MM.1S (cell line): ENCODE data around the gene MTHFD1L.

Experiments
- DNase-seq: peaks from one replicate; pipeline ENCODE4 v3.0.0-alpha.2; 2015
- H2AFZ ChIP-seq: fragments of 300-600 bp; sonication (generic); 2 replicates; pipeline ENCODE4 v1.6.0; 2016; ENCODE audit warnings: antibody characterized with exemption, low read length
- H3F3A ChIP-seq: fragments of 300-600 bp; sonication (generic); 2 replicates; pipeline ENCODE4 v1.6.1; 2016; ENCODE audit warnings: mild to moderate bottlenecking, antibody characterized with exemption, low read length, moderate library complexity, mixed read lengths; ENCODE audit not compliant: insufficient read depth
- H3K27ac ChIP-seq: fragments of 300-600 bp; sonication (generic); 2 replicates; pipeline ENCODE4 v1.5.1; 2016; ENCODE audit warnings: mild to moderate bottlenecking, low read length
- H3K27me3 ChIP-seq: fragments of 300-600 bp; sonication (generic); replicated peaks from 2 replicates; pipeline ENCODE4 v1.6.0; 2016; ENCODE audit warnings: low read length; ENCODE audit not compliant: insufficient read depth
- H3K36me3 ChIP-seq: fragments of 300-600 bp; sonication (generic); replicated peaks from 2 replicates; pipeline ENCODE4 v1.6.1; 2016; ENCODE audit warnings: mild to moderate bottlenecking, low read length, mixed read lengths; ENCODE audit not compliant: insufficient read depth
- H3K4me1 ChIP-seq: fragments of 300-600 bp; sonication (generic); 2 replicates; pipeline ENCODE4 v1.6.1; 2016; ENCODE audit warnings: low read length, mixed read lengths
- H3K4me2 ChIP-seq: fragments of 300-600 bp; sonication (generic); 2 replicates; pipeline ENCODE4 v1.6.0; 2016; ENCODE audit warnings: low read depth, low read length
- H3K4me3 ChIP-seq: fragments of 300-600 bp; sonication (generic); 2 replicates; pipeline ENCODE4 v1.5.1; 2016; ENCODE audit warnings: low read length, mixed read lengths
- H3K79me2 ChIP-seq: fragments of 300-600 bp; sonication (generic); 2 replicates; pipeline ENCODE4 v1.6.1; 2016; ENCODE audit warnings: mixed run types, low read length, mixed read lengths
- H3K9ac ChIP-seq: fragments of 300-600 bp; sonication (generic); 2 replicates; pipeline ENCODE4 v1.6.1; 2016; ENCODE audit warnings: low read length, mixed read lengths
- H3K9me2 ChIP-seq: fragments of 300-600 bp; sonication (generic); replicated peaks from 2 replicates; pipeline ENCODE4 v1.6.1; 2016; ENCODE audit warnings: mild to moderate bottlenecking, low read length, mixed read lengths; ENCODE audit not compliant: insufficient read depth
- H3K9me3 ChIP-seq: fragments of 300-600 bp; sonication (generic); replicated peaks from 2 replicates; pipeline ENCODE4 v1.6.1; 2016; ENCODE audit warnings: mild to moderate bottlenecking, low read length, mixed read lengths; ENCODE audit not compliant: insufficient read depth
- H4K20me1 ChIP-seq: fragments of 300-600 bp; sonication (generic); 2 replicates; pipeline ENCODE4 v1.6.1; 2016; ENCODE audit warnings: mild to moderate bottlenecking, low read length, moderate library complexity, mixed read lengths; ENCODE audit not compliant: insufficient read depth
- CTCF ChIP-seq: fragments of 300-600 bp; sonication (generic); IDR thresholded peaks from 2 replicates; pipeline ENCODE4 v1.5.1; 2016; ENCODE audit warnings: antibody characterized with exemption, low read length, mixed read lengths
- EZH2 ChIP-seq: fragments of 300-600 bp; sonication (generic); optimal IDR thresholded peaks from 2 replicates; pipeline ENCODE3; 2017; ENCODE audit warnings: low read depth, mild to moderate bottlenecking, antibody characterized with exemption, low read length, mixed read lengths
- EZH2phosphoT487 ChIP-seq: fragments of 300-600 bp; sonication (generic); IDR thresholded peaks from 2 replicates; pipeline ENCODE4 v1.6.1; 2018; ENCODE audit warnings: antibody characterized with exemption, low read length

MTHFD1L gene

DNA sequence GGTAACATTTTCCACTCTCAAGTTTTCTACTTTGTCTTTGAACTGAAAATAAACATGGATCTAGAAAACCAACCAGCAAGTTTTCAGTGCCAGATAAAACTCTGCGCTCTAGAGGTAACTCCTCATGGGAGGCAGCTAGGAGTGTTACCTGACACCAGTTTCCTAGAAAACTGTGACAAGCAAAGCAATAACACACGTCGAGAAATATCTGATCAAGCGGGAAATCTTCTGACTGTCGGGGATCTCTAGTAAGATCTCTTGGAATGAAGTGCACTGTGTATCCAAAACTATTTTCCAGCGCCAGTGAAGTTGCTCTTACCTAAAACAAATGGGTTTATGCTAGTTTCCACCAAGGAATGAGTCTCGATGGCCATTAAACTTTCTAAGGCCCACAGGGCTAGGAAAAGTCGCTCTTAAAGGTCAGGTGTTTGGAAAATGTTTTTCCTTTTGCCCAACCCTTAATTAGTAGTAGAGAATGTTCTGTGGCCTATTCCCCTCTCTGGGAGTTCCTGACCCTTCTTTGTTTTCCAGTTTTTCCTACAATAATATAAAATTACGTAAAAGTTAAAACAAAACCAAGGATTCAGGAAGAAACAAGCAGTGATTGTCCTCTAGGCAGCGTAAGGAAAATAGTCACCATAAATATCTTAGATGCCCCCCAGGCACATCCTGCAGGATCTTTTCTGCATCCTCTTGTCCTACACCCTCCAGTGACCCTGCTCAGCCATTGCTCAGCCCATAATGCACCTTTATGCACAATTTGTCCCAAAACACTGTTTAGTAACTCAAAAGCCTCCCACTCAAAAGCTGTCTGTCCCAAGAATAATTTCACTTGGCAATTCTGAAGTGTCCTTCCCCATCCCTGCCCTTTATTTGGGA, 236.6 kb downstream of the MTHFD1L start:
- Histone ChIP-seq H4K20me1 (no peaks in the 10 kb centered on the region), H3K27ac (no peak overlapping the region), H3K4me1 (no peaks in the 10 kb centered on the region), H3K9me3 (no peaks in the 10 kb centered on the region), H3K4me2 (no peak overlapping the region), H3F3A (no peaks in the 10 kb centered on the region), H3K79me2 (no peaks in the 10 kb centered on the region), H3K4me3 (no peak overlapping the region), H3K27me3 (no peaks in the 10 kb centered on the region), H3K9ac (no peak overlapping the region), H2AFZ (no peak overlapping the region), H3K9me2 (no peaks in the 10 kb centered on the region), H3K36me3 (no peaks in the 10 kb centered on the region)
- no peak for DNase-seq
- TF ChIP-seq CTCF = no peak

GRCh38 chr6:151103266-151103665, 237.8 kb downstream of the MTHFD1L start:
- no peak overlapping the region for H3K27ac ChIP-seq

DNA sequence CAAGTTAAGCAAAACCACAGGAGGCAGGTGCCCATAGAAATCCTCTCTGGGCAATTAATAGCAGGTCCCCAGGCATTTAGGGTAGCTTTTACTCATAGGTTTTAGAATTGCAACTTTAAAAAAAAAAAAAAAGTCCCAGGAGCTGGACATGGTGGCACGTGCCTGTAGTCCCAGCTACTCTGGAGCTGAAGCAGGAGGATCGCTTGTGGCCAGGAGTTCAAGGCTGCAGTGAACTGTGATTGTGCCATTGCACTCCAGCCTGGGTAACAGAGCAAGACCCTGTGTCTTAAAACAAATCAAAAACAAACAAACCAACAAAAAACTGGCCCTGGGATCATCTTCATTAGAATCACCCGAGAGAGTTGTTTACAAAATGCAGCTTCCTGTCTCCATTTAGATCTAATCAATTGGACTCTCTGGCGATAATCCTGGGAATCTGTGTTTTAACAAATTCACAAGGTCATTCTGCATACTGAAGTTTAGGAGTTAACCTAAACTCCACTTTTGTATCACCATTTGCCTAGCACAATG, 242.5 kb downstream of the MTHFD1L start:
- H3K9ac ChIP-seq = no peak overlapping the region
- H4K20me1 ChIP-seq = no peaks in the 10 kb centered on the region
- H2AFZ ChIP-seq = no peak overlapping the region
- no peaks in the 10 kb centered on the region for H3K4me1 ChIP-seq
- H3K79me2 ChIP-seq = no peaks in the 10 kb centered on the region
- no peak overlapping the region for H3K27ac ChIP-seq
- no peaks in the 10 kb centered on the region for H3K9me2 ChIP-seq
- no peak for DNase-seq
- no peaks in the 10 kb centered on the region for H3K36me3 ChIP-seq
- TF ChIP-seq EZH2phosphoT487 (no peak), CTCF (no peak), EZH2 (no peak)
- no peak overlapping the region for H3K4me3 ChIP-seq
- no peak overlapping the region for H3K4me2 ChIP-seq
- H3K27me3 ChIP-seq = no peaks in the 10 kb centered on the region
- H3F3A ChIP-seq = no peaks in the 10 kb centered on the region
- H3K9me3 ChIP-seq = no peaks in the 10 kb centered on the region

More at GRCh38 chr6:151103266-151103665, 237.8 kb downstream of the MTHFD1L start:
- Histone ChIP-seq H3F3A (no peaks in the 10 kb centered on the region), H3K4me2 (no peak overlapping the region), H3K9me3 (no peaks in the 10 kb centered on the region), H3K9me2 (no peaks in the 10 kb centered on the region), H2AFZ (no peak overlapping the region), H3K4me1 (no peaks in the 10 kb centered on the region), H3K9ac (no peak overlapping the region), H3K36me3 (no peaks in the 10 kb centered on the region), H4K20me1 (no peaks in the 10 kb centered on the region), H3K4me3 (no peak overlapping the region), H3K27me3 (no peaks in the 10 kb centered on the region), H3K79me2 (no peaks in the 10 kb centered on the region)
- DNase-seq = no peak
- TF ChIP-seq EZH2 (no peak), CTCF (no peak), EZH2phosphoT487 (no peak)
